HL-60 (cell line): ENCODE results near the gene DNMT1.

Source experiments
- DNase-seq, 2 experiments: peaks; one replicate each; pipeline ENCODE4 v3.0.0-alpha.2; 2010 to 2020; ENCODE audit warnings: low read depth in 1 of 2, low spot score in 1 of 2
- H3K27ac ChIP-seq: fragments of 250-450 bp; sonication (Bioruptor Pico); replicated peaks from 2 replicates; pipeline ENCODE4 v1.5.1; 2020; ENCODE audit warnings: mild to moderate bottlenecking, moderate library complexity
- H3K27me3 ChIP-seq: fragments of 250-450 bp; sonication (Bioruptor Pico); 2 replicates; pipeline ENCODE4 v1.5.1; 2021; ENCODE audit warnings: mild to moderate bottlenecking, moderate library complexity; ENCODE audit not compliant: insufficient read depth, poor library complexity, severe bottlenecking
- H3K4me3 ChIP-seq: replicated peaks from 2 replicates; pipeline ENCODE4 v1.5.1; 2011; ENCODE audit warnings: mild to moderate bottlenecking, control low read depth, low read length; ENCODE audit not compliant: insufficient read depth
- GABPA ChIP-seq: IDR thresholded peaks from 2 replicates; pipeline ENCODE4 v1.6.1; 2012; ENCODE audit warnings: low read depth
- POLR2AphosphoS5 ChIP-seq: IDR thresholded peaks from 2 replicates; pipeline ENCODE4 v1.6.1; 2012; ENCODE audit warnings: low read depth
- SPI1 ChIP-seq: IDR thresholded peaks from 2 replicates; pipeline ENCODE4 v1.6.1; 2012; ENCODE audit warnings: low read depth, mild to moderate bottlenecking, borderline replicate concordance
- TF ChIP-seq, protein P1 (sequence below): IDR thresholded peaks from one replicate; pipeline ENCODE4 v1.5.1; 2011; ENCODE audit warnings: low read length, control low read depth, inconsistent platforms; ENCODE audit not compliant: insufficient read depth
- TF ChIP-seq, protein P2 (sequence below): IDR thresholded peaks from 2 replicates; pipeline ENCODE4 v1.6.1; 2012; ENCODE audit warnings: low read depth; ENCODE audit not compliant: insufficient replicate concordance

DNMT1 gene

DNA sequence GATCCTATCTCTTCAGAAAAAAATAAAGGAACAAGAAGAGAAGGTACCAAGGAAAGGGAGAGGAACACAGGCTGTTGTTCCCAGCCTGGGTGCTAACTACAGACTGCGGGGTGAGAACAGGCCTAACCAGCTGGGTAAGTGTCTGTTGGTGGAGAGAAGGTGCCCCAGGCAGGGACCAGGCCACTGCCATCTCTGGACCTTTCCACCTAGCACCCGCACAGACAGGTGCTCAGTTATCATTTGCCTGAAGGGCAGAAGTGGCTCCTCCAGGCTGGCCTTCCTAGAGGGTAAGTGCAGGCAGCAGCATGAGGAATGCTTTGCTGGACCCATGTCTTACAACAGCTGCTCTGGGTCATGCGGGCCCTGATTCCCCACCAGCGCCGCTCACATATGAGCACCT, 10.1 kb downstream of the DNMT1 start:
- Histone ChIP-seq H3K27ac (no peak overlapping the region), H3K27me3 (no peaks in the 10 kb centered on the region), H3K4me3 (no peak overlapping the region)
- no peak for DNase-seq
- no peak for TF ChIP-seq POLR2AphosphoS5
- TF ChIP-seq, protein P1, sequence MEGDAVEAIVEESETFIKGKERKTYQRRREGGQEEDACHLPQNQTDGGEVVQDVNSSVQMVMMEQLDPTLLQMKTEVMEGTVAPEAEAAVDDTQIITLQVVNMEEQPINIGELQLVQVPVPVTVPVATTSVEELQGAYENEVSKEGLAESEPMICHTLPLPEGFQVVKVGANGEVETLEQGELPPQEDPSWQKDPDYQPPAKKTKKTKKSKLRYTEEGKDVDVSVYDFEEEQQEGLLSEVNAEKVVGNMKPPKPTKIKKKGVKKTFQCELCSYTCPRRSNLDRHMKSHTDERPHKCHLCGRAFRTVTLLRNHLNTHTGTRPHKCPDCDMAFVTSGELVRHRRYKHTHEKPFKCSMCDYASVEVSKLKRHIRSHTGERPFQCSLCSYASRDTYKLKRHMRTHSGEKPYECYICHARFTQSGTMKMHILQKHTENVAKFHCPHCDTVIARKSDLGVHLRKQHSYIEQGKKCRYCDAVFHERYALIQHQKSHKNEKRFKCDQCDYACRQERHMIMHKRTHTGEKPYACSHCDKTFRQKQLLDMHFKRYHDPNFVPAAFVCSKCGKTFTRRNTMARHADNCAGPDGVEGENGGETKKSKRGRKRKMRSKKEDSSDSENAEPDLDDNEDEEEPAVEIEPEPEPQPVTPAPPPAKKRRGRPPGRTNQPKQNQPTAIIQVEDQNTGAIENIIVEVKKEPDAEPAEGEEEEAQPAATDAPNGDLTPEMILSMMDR: no peak
- no peak for TF ChIP-seq SPI1

DNA sequence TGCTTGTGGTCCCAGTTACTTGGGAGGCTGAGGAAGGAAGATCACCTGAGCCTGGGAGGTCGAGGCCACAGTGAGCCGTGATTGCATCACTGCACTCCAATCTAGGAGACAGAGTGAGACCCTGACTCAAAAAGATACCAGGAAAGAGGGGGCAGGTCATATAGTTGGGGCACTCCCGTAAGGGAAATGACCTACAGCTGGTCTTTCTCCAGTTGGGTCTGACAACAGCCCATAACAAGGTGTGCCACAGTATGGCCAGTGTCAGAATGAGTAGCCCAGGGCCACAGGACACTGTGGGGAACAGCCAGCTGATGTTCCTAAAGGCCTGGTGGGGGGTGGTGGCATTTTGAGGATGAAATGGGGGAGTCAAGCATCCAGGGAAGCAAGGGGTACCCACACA, 10.8 kb downstream of the DNMT1 start:
- Histone ChIP-seq H3K4me3 (no peak overlapping the region), H3K27me3 (no peaks in the 10 kb centered on the region), H3K27ac (no peak overlapping the region)
- DNase-seq: no peak
- TF ChIP-seq GABPA (no peak), SPI1 (no peak), POLR2AphosphoS5 (no peak)
- TF ChIP-seq, protein P1: no peak
- TF ChIP-seq, protein P2, sequence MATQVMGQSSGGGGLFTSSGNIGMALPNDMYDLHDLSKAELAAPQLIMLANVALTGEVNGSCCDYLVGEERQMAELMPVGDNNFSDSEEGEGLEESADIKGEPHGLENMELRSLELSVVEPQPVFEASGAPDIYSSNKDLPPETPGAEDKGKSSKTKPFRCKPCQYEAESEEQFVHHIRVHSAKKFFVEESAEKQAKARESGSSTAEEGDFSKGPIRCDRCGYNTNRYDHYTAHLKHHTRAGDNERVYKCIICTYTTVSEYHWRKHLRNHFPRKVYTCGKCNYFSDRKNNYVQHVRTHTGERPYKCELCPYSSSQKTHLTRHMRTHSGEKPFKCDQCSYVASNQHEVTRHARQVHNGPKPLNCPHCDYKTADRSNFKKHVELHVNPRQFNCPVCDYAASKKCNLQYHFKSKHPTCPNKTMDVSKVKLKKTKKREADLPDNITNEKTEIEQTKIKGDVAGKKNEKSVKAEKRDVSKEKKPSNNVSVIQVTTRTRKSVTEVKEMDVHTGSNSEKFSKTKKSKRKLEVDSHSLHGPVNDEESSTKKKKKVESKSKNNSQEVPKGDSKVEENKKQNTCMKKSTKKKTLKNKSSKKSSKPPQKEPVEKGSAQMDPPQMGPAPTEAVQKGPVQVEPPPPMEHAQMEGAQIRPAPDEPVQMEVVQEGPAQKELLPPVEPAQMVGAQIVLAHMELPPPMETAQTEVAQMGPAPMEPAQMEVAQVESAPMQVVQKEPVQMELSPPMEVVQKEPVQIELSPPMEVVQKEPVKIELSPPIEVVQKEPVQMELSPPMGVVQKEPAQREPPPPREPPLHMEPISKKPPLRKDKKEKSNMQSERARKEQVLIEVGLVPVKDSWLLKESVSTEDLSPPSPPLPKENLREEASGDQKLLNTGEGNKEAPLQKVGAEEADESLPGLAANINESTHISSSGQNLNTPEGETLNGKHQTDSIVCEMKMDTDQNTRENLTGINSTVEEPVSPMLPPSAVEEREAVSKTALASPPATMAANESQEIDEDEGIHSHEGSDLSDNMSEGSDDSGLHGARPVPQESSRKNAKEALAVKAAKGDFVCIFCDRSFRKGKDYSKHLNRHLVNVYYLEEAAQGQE: no peak

GRCh38 chr19:10182847-10183246, 11.9 kb downstream of the DNMT1 start:
- no peak for DNase-seq
- Histone ChIP-seq H3K27me3 (no peaks in the 10 kb centered on the region), H3K27ac (no peak overlapping the region), H3K4me3 (no peak overlapping the region)
- TF ChIP-seq, protein P2: no peak
- TF ChIP-seq GABPA (no peak), SPI1 (no peak)

DNA sequence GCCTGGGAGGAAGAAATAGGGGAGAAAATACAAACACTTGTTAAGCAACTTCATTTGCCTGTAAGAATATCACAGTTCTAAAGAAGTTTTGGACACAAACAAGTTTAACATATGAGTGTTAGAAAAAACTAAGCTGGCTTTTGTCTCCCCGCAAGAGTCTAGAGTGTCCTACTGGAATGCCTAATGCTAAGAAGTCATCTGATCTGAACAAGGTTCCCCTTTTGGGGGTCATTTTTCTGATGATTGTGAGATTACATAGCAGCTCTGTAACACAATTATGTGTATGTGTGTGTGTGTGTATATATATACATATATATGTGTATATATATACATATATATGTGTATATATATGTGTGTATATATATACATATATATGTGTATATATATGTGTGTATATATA, 12.7 kb downstream of the DNMT1 start:
- no peak overlapping the region for H3K4me3 ChIP-seq
- H3K27ac ChIP-seq: no peak overlapping the region
- no peak for DNase-seq
- no peaks in the 10 kb centered on the region for H3K27me3 ChIP-seq
- TF ChIP-seq, protein P2: no peak
- TF ChIP-seq, protein P1: no peak
- TF ChIP-seq SPI1: no peak
